Thymus (tissue), 11 donors: Measurements from ENCODE around the gene WRAP73. TPM values are rescaled to one million over a fixed set of nuclear protein-coding genes. Genes with fewer than 3 reads are reported as not detected.
"Not testable (repeated sequence)": the region's sequence is repeated elsewhere in the genome, so short reads cannot be mapped to it uniquely, and the experiment has no call there.

Experiments used
- DNase-seq, 9 donors: peaks; one replicate each; pipeline ENCODE4 v3.0.0-alpha.2; 2013; ENCODE audit warnings: low spot score in 9 of 9, low read depth in 6 of 9, missing footprints in 1 of 9
- H3K27ac ChIP-seq, 2 donors: one replicate each; pipeline ENCODE4 v1.5.1; 2013; ENCODE audit warnings: control low read depth in 1 of 2, low read depth in 1 of 2, low read length in 1 of 2, mild to moderate bottlenecking in 1 of 2, moderate library complexity in 1 of 2
- H3K27me3 ChIP-seq, 2 donors: one replicate each; pipeline ENCODE4 v1.5.1; 2013; ENCODE audit warnings: low read length in 1 of 2; ENCODE audit not compliant: control insufficient read depth in 2 of 2, insufficient read depth in 1 of 2
- H3K36me3 ChIP-seq, 2 donors: one replicate each; pipeline ENCODE4 v1.5.1; 2013; ENCODE audit warnings: low read length in 1 of 2, mild to moderate bottlenecking in 1 of 2, moderate library complexity in 1 of 2; ENCODE audit not compliant: control insufficient read depth in 2 of 2, insufficient read depth in 2 of 2
- H3K4me1 ChIP-seq, 2 donors: one replicate each; pipeline ENCODE4 v1.5.1; 2013; ENCODE audit warnings: low read length in 2 of 2; ENCODE audit not compliant: control insufficient read depth in 2 of 2, insufficient read depth in 2 of 2
- H3K4me3 ChIP-seq, 2 donors: one replicate each; pipeline ENCODE4 v1.5.1; 2013; ENCODE audit warnings: low read length in 2 of 2, control low read depth in 1 of 2, mild to moderate bottlenecking in 1 of 2
- H3K9me3 ChIP-seq, 2 donors: one replicate each; pipeline ENCODE4 v1.5.1; 2013; ENCODE audit warnings: low read length in 1 of 2, mild to moderate bottlenecking in 1 of 2; ENCODE audit not compliant: control insufficient read depth in 2 of 2, insufficient read depth in 1 of 2
- WGBS: extraction: QIAGEN DNeasy Blood & Tissue Kit; methylation state at CpG from one replicate; pipeline ENCODE4 v1.1.7; 2013; 5-methylcytosine and 5-hydroxymethylcytosine counted together
- polyA plus RNA-seq: library from polyadenylated mRNA; stranded (reverse); fragments of 200-250 nt; gene quantifications from one replicate; pipeline ENCODE4 v1.2.3, GENCODE V29; 2013
- total RNA-seq: library from RNA; stranded (reverse); fragments of 120-200 nt; gene quantifications from one replicate; pipeline ENCODE4 v1.2.4, GENCODE V29; 2013
- donor health status: healthy.

WRAP73 gene
- total and polyA plus RNA-seq, 2 donors, result 19.7 to 25.9 TPM

DNA sequence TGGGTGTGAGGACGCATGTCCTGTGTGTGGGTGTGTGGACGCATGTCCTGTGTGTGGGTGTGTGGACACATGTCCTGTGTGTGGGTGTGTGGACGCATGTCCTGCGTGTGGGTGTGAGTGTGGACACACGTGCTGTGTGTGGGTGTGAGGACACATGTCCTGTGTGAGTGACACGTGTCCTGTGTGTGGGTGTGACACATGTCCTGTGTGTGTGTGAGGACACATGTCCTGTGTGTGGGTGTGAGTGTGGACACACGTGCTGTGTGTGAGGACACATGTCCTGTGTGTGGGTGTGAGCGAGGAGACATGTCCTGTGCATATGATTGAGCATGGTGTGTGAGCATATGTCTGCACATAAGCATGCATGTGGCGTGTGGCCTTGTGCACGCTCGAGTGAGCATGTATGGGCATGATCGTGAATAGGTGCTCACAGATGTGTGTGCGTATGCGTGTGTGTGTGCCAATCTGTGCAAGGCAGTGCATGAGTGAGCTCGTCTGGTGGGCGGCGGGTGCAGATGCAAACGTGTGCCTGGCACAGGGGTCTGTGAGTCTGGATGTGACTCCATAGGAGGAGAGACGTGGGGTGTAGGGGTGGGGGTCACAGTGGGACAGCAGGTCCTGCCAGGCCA is 63.8 kb downstream of the WRAP73 start:
- Histone ChIP-seq H3K36me3 (no peaks in the 10 kb centered on the region), H3K27ac (no peak overlapping the region), H3K27me3 (no peaks in the 10 kb centered on the region), H3K4me3 (no peak overlapping the region), H3K9me3 (peaks cover 0 to 11% of the 10 kb centered on the region in 2 donors), H3K4me1 (no peaks in the 10 kb centered on the region)
- WGBS, result 93% methylated on average over 19 of the region's 19 CpGs
- no peak for DNase-seq

DNA sequence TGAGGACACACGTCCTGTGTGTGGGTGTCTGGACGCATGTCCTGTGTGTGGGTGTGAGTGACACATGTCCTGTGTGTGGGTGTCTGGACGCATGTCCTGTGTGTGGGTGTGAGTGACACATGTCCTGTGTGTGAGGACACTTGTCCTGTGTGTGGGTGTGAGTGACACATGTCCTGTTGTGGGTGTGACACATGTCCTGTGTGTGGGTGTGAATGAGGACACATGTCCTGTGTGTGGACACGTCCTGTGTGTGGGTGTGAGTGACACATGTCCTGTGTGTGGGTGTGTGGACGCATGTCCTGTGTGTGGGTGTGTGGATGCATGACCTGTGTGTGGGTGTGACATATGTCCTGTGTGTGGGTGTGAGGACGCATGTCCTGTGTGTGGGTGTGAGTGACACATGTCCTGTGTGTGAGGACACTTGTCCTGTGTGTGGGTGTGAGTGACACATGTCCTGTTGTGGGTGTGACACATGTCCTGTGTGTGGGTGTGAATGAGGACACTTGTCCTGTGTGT is 64.5 kb downstream of the WRAP73 start:
- not testable (repeated sequence) for H3K27ac ChIP-seq, H3K4me3 ChIP-seq

DNA sequence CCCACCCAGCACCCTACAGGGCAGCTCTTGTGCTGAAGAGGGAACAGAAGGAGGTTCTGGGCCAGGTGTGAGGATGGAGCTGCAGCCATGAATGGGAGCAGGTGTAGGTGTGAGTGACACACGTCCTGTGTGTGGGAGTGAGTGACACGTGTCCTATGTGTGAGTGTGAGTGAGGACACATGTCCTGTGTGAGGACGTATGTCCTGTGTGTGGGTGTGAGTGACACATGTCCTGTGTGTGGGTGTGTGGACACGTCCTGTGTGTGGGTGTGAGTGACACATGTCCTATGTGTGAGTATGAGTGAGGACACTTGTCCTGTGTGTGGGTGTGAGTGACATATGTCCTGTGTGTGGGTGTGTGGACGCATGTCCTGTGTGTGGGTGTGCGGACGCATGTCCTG is 65.0 kb downstream of the WRAP73 start:
- 95% methylated on average over 7 of the region's 7 CpGs for WGBS

More for the DNA sequence above, 64.5 kb downstream of the WRAP73 start:
- H3K4me1 ChIP-seq, DNase-seq, H3K27me3 ChIP-seq, H3K36me3 ChIP-seq: not testable (repeated sequence)
- peaks cover 0 to 11% of the 10 kb centered on the region in 2 donors for H3K9me3 ChIP-seq
- WGBS, result 79% methylated on average over 6 of the region's 6 CpGs

DNA sequence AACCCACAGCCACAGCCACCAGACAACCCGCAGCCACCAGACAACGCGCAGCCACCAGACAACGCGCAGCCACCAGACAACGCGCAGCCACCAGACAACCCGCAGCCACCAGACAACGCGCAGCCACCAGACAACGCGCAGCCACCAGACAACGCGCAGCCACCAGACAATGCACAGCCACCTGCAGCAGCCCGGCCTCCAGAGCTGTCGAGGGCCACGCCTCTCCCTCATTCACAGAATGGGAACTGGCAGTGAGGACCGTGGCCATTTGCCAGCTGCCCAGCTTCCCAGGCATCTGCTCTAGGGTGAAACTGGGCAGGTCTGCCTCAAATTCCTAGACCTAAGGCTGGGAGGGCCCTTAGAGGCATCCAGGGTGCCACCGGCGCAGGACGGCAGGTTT is 66.2 kb downstream of the WRAP73 start:
- not testable (repeated sequence) for H3K36me3 ChIP-seq, DNase-seq, H3K4me1 ChIP-seq, H3K4me3 ChIP-seq, H3K27me3 ChIP-seq, H3K27ac ChIP-seq
- peaks cover 0 to 11% of the 10 kb centered on the region in 2 donors for H3K9me3 ChIP-seq
- 87% methylated on average over 21 of the region's 21 CpGs for WGBS

More for the DNA sequence above, 65.0 kb downstream of the WRAP73 start:
- H3K9me3 ChIP-seq, result peaks cover 0 to 11% of the 10 kb centered on the region in 2 donors
- no peak overlapping the region for H3K27ac ChIP-seq
- no peaks in the 10 kb centered on the region for H3K4me1 ChIP-seq
- no peak overlapping the region for H3K4me3 ChIP-seq
- H3K27me3 ChIP-seq, result no peaks in the 10 kb centered on the region
- H3K36me3 ChIP-seq, result no peaks in the 10 kb centered on the region
- no peak for DNase-seq

DNA sequence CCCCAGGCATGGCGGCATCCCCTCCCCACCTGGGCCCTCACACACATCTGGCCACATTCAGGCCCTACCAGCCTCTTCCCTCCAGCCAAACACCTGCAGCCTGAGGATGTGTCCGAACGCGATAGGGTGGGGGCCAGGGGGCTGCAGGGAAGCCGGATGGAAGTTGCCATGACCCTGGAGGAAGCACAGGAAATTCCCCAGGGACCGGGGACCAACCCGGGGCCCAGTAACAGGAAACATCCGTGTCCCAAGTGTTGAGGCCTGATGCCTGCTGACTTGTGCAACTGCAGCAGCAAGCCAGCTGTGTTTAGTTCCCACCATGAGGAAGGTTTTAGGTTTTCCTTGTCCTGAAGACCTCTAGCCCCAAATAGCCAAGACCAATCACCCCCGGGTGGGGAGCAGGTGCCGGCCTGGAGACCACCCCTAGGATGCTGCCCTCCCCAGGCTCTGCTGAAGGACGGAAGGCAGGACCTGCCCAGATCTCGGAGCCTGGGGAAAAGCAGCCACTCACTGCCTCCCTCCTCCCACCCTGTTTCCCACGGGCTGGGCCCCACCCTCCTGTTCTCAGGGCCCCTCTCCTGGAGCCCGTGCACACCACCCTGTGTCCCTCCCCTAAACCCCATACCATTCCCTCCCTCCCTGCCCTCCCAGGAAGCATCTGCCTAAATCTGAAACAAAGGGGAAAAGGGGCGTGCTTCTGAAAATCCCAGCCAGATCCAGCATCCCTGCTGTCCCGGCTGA is 68.4 kb downstream of the WRAP73 start:
- DNase-seq, result no peak
- 92% methylated on average over 16 of the region's 16 CpGs for WGBS
- no peak overlapping the region for H3K27ac ChIP-seq

More for the DNA sequence above, 68.4 kb downstream of the WRAP73 start:
- Histone ChIP-seq H3K9me3 (peaks cover 0 to 12% of the 10 kb centered on the region in 2 donors), H3K27me3 (no peaks in the 10 kb centered on the region), H3K4me1 (no peaks in the 10 kb centered on the region), H3K4me3 (no peak overlapping the region), H3K36me3 (no peaks in the 10 kb centered on the region)

Other genes starting within 250 kb of the WRAP73 start
- 1.4 TPM for gene ARHGEF16, start 195.4 kb downstream of the WRAP73 start, total RNA-seq
- 2.3 TPM for gene ARHGEF16, start 195.4 kb downstream of the WRAP73 start, polyA plus RNA-seq
- gene MEGF6, start 38.6 kb downstream of the WRAP73 start, total RNA-seq, result 9.6 TPM
- gene MEGF6, start 38.6 kb downstream of the WRAP73 start, polyA plus RNA-seq, result 35.2 TPM
- gene TPRG1L, start 25.1 kb downstream of the WRAP73 start, total RNA-seq, result 8.5 TPM
- gene TPRG1L, start 25.1 kb downstream of the WRAP73 start, polyA plus RNA-seq, result 37.1 TPM
- 2.6 TPM for gene TP73, start 2.4 kb upstream of the WRAP73 start, total RNA-seq
- gene TP73, start 2.4 kb upstream of the WRAP73 start, polyA plus RNA-seq, result 2.9 TPM
- gene CCDC27, start 102.3 kb upstream of the WRAP73 start, total RNA-seq, result not detected
- 0.02 TPM for gene CCDC27, start 102.3 kb upstream of the WRAP73 start, polyA plus RNA-seq
- gene SMIM1, start 122.6 kb upstream of the WRAP73 start, total RNA-seq, result 6.9 TPM
- gene SMIM1, start 122.6 kb upstream of the WRAP73 start, polyA plus RNA-seq, result 7.0 TPM
- gene LRRC47, start 146.4 kb upstream of the WRAP73 start, total RNA-seq, result 20.6 TPM
- gene LRRC47, start 146.4 kb upstream of the WRAP73 start, polyA plus RNA-seq, result 30.6 TPM
- 12.8 TPM for gene CEP104, start 207.1 kb upstream of the WRAP73 start, total RNA-seq
- 11.7 TPM for gene CEP104, start 207.1 kb upstream of the WRAP73 start, polyA plus RNA-seq
- 4.5 TPM for gene DFFB, start 207.4 kb upstream of the WRAP73 start, total RNA-seq
- gene DFFB, start 207.4 kb upstream of the WRAP73 start, polyA plus RNA-seq, result 6.7 TPM